Body of pancreas (tissue), 4 donors: Measurements from ENCODE around the gene TSPAN33. TPM values are rescaled to one million over a fixed set of nuclear protein-coding genes. Genes with fewer than 3 reads are reported as not detected.

Experiments
- ATAC-seq: fragments of 150-250 bp; one replicate; pipeline ENCODE4 v1.9.1; 2016
- DNase-seq, 4 donors: peaks; one replicate each; pipeline ENCODE4 v3.0.0-alpha.2; 2019
- H3K27ac ChIP-seq, 4 donors: fragments of 200-600 bp; sonication (generic); 1 replicate in 3 of 4; 2 replicates in 1 of 4; pipeline versions ENCODE4 v1.5.1 to v1.6.1; 2016 to 2019; ENCODE audit warnings: mild to moderate bottlenecking in 1 of 4, mixed read lengths in 1 of 4, moderate library complexity in 1 of 4
- H3K27me3 ChIP-seq, 2 donors: fragments of 200-600 bp; sonication (generic); one replicate each; pipeline ENCODE4 v1.6.0; 2016; ENCODE audit warnings: mild to moderate bottlenecking in 1 of 2
- H3K36me3 ChIP-seq, 2 donors: fragments of 200-600 bp; sonication (generic); replicated peaks in 1 of 2; 2 replicates each; pipeline ENCODE4 v1.5.1; 2016; ENCODE audit warnings: low read depth in 2 of 2; ENCODE audit not compliant: insufficient read depth in 1 of 2
- H3K4me1 ChIP-seq: fragments of 200-600 bp; sonication (generic); one replicate; pipeline ENCODE4 v1.6.0; 2016
- H3K4me3 ChIP-seq, 2 donors: fragments of 200-600 bp; sonication (generic); 1 replicate in 1 of 2; 2 replicates in 1 of 2; pipeline ENCODE4 v1.5.1; 2016 to 2019
- H3K9me3 ChIP-seq, 3 donors: fragments of 200-600 bp; sonication (generic); 1 replicate in 2 of 3; 2 replicates in 1 of 3; pipeline ENCODE4 v1.5.1; 2016
- POLR2A ChIP-seq, 3 donors: fragments of 450-650 bp; IDR thresholded peaks; one replicate each; pipeline ENCODE4 v1.6.1; 2016; ENCODE audit warnings: antibody characterized with exemption in 3 of 3, mild to moderate bottlenecking in 2 of 3
- WGBS, 2 donors: methylation state at CpG; one replicate each; pipeline ENCODE4 v1.1.5; 2017; 5-methylcytosine and 5-hydroxymethylcytosine counted together
- intact Hi-C: fragments of 100-400 bp; cut with DNase I; formaldehyde crosslinking; loops from one replicate; pipeline ENCODE4 v1.15.1; 2023
- total RNA-seq, 2 donors: library from RNA; depleted of rRNA; stranded (reverse); fragments of >200 nt; gene quantifications; one replicate each; pipeline ENCODE4 v1.1.0, GENCODE V29; 2016
- TF ChIP-seq, protein P1 (sequence below), 7 experiments: fragments of 450-650 bp in 4 of 7; fragments of 200-600 bp in 3 of 7; sonication (generic) in 3 of 7; IDR thresholded peaks; one replicate each; pipeline ENCODE4 v1.5.1; 2016 to 2019; ENCODE audit warnings: antibody characterized with exemption in 7 of 7

TSPAN33 gene
- total RNA-seq, 2 donors from 2014 or later, result 12.5 to 17.1 TPM

DNA sequence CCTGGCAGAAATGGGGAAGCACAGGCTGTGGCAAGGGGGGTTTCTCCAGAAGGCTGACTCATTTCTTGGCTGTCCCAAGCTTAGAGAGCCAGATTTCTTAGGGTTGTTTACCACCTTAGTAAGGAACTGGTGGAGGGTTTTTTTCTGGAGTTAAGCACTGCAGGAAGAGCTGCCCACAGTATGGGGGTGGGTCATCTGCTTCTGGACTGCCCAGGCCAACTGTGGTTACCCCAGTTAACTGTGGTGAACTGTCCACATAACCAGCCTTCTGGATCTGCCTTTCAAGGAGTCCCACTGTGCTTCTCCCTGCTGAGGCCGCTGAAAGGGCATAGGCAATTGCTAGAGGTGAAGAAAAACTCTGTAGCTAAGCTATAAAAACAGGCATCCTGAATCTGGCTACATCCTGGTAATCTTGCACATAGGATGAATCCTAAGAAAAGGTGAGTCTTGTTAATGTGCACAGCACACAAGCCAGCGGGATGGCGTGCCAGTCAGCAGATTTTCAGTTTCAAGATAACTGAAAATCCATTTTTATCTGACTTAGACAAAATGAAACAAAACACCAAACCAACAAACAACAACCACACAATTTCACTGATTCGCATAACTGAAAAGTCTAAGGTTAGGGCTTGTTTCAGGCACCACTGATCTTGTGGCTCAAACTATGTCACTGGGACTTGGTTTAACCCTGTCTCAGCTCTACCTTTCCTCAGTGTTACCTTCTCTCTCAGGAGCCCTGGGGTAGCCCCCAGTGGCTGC lies 21.6 kb upstream of the TSPAN33 start:
- no peaks in the 10 kb centered on the region for H3K36me3 ChIP-seq
- WGBS, 2 donors, result 80 to 90% methylated on average over 3 to 4 of the region's 4 CpGs
- intact Hi-C loops, result no loop called here
- ATAC-seq (no peak), DNase-seq (no peak)
- no peaks in the 10 kb centered on the region for H3K4me1 ChIP-seq
- H3K9me3 ChIP-seq, result no peaks in the 10 kb centered on the region
- H3K4me3 ChIP-seq, result no peak overlapping the region
- H3K27me3 ChIP-seq, result no peaks in the 10 kb centered on the region
- H3K27ac ChIP-seq, result no peak overlapping the region
- TF ChIP-seq, protein P1, sequence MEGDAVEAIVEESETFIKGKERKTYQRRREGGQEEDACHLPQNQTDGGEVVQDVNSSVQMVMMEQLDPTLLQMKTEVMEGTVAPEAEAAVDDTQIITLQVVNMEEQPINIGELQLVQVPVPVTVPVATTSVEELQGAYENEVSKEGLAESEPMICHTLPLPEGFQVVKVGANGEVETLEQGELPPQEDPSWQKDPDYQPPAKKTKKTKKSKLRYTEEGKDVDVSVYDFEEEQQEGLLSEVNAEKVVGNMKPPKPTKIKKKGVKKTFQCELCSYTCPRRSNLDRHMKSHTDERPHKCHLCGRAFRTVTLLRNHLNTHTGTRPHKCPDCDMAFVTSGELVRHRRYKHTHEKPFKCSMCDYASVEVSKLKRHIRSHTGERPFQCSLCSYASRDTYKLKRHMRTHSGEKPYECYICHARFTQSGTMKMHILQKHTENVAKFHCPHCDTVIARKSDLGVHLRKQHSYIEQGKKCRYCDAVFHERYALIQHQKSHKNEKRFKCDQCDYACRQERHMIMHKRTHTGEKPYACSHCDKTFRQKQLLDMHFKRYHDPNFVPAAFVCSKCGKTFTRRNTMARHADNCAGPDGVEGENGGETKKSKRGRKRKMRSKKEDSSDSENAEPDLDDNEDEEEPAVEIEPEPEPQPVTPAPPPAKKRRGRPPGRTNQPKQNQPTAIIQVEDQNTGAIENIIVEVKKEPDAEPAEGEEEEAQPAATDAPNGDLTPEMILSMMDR (IDR thresholded peaks at IDR 0.05), result no peak
- TF ChIP-seq POLR2A (IDR thresholded peaks at IDR 0.05), result no peak

- Histone ChIP-seq H3K4me3 (no peak overlapping the region), H3K27me3 (no peaks in the 10 kb centered on the region), H3K9me3 (no peaks in the 10 kb centered on the region), H3K4me1 (no peaks in the 10 kb centered on the region), H3K27ac (no peak overlapping the region), H3K36me3 (no peaks in the 10 kb centered on the region)
- no peak for DNase-seq
- WGBS, 2 donors, result 81 to 89% methylated on average over 2 to 4 of the region's 4 CpGs
- intact Hi-C loops, result no loop called here
- no peak for TF ChIP-seq POLR2A (IDR thresholded peaks at IDR 0.05)
- TF ChIP-seq, protein P1 (IDR thresholded peaks at IDR 0.05), result no peak
- ATAC-seq, result no peak
Observed at GRCh38 chr7:129123510-129123857, 21.0 kb upstream of the TSPAN33 start.

GRCh38 chr7:129126314-129126713 lies 18.2 kb upstream of the TSPAN33 start:
- no peaks in the 10 kb centered on the region for H3K4me1 ChIP-seq
- H3K36me3 ChIP-seq, result no peaks in the 10 kb centered on the region
- ATAC-seq (no peak), DNase-seq (no peak)
- TF ChIP-seq, protein P1 (IDR thresholded peaks at IDR 0.05), result no peak
- no peak for TF ChIP-seq POLR2A (IDR thresholded peaks at IDR 0.05)
- WGBS, 2 donors, result 38 to 52% methylated on average over 34 to 49 of the region's 50 CpGs
- H3K27me3 ChIP-seq, result no peaks in the 10 kb centered on the region
- intact Hi-C loops, result no loop called here
- no peaks in the 10 kb centered on the region for H3K9me3 ChIP-seq
- no peak overlapping the region for H3K27ac ChIP-seq
- no peak overlapping the region for H3K4me3 ChIP-seq

- H3K27ac ChIP-seq, result no peak overlapping the region
- intact Hi-C loops, result no loop called here
- 92 to 94% methylated on average over 5 to 23 of the region's 24 CpGs for WGBS, 2 donors
- H3K9me3 ChIP-seq, result no peaks in the 10 kb centered on the region
- no peak for TF ChIP-seq POLR2A (IDR thresholded peaks at IDR 0.05)
- TF ChIP-seq, protein P1 (IDR thresholded peaks at IDR 0.05), result no peak
- no peak overlapping the region for H3K4me3 ChIP-seq
- H3K4me1 ChIP-seq, result no peaks in the 10 kb centered on the region
- DNase-seq (no peak), ATAC-seq (no peak)
- H3K36me3 ChIP-seq, result no peaks in the 10 kb centered on the region
- no peaks in the 10 kb centered on the region for H3K27me3 ChIP-seq
Observed at GRCh38 chr7:129127154-129127553, 17.4 kb upstream of the TSPAN33 start.

GRCh38 chr7:129127601-129128000 lies 16.9 kb upstream of the TSPAN33 start:
- intact Hi-C loops, result no loop called here
- H3K4me3 ChIP-seq, result no peak overlapping the region
- TF ChIP-seq, protein P1 (IDR thresholded peaks at IDR 0.05), result no peak
- no peak for TF ChIP-seq POLR2A (IDR thresholded peaks at IDR 0.05)

More at GRCh38 chr7:129127601-129128000, 16.9 kb upstream of the TSPAN33 start:
- ATAC-seq (no peak), DNase-seq (no peak)
- Histone ChIP-seq H3K36me3 (no peaks in the 10 kb centered on the region), H3K4me1 (no peaks in the 10 kb centered on the region), H3K27ac (no peak overlapping the region), H3K9me3 (no peaks in the 10 kb centered on the region), H3K27me3 (no peaks in the 10 kb centered on the region)
- 91 to 92% methylated on average over 9 to 28 of the region's 28 CpGs for WGBS, 2 donors
